HepG2 (cell line): ENCODE data around the gene AGRN. TPM values are rescaled to one million over a fixed set of nuclear protein-coding genes. Genes with fewer than 3 reads are reported as not detected.

Experiments used
- ARID2 ChIP-seq: sonication (generic); formaldehyde crosslinking; IDR thresholded peaks from 2 replicates; pipeline ENCODE4 v1.8.1; 2022; ENCODE audit warnings: mild to moderate bottlenecking, missing genetic modification reagents, borderline replicate concordance
- KDM5A ChIP-seq: fragments of 200-600 bp; sonication (generic); IDR thresholded peaks from 2 replicates; pipeline ENCODE4 v1.7.0; 2018; ENCODE audit warnings: antibody characterized with exemption, mild to moderate bottlenecking, low read length, borderline replicate concordance
- MAF1 ChIP-seq: sonication (generic); formaldehyde crosslinking; IDR thresholded peaks from 2 replicates; pipeline ENCODE4 v1.5.0; 2020; ENCODE audit warnings: missing genetic modification reagents, borderline replicate concordance
- NCOA2 ChIP-seq: sonication (generic); formaldehyde crosslinking; IDR thresholded peaks from 2 replicates; pipeline ENCODE4 v1.8.0; 2022; ENCODE audit warnings: inconsistent platforms
- NFYC ChIP-seq: IDR thresholded peaks from 2 replicates; pipeline ENCODE4 v1.6.1; 2016; ENCODE audit warnings: missing genetic modification reagents, missing compliant biosample characterization
- PBX2 ChIP-seq: IDR thresholded peaks from 2 replicates; pipeline ENCODE4 v1.6.1; 2016; ENCODE audit warnings: control low read depth
- PPARG ChIP-seq: conservative IDR thresholded peaks from 2 replicates; pipeline ENCODE4 v1.6.1; 2016; ENCODE audit warnings: missing biosample characterization, missing genetic modification reagents
- SAFB2 ChIP-seq: sonication (generic); formaldehyde crosslinking; IDR thresholded peaks from 2 replicates; pipeline ENCODE4 v1.5.1; 2020; ENCODE audit warnings: missing genetic modification reagents, low read depth, mild to moderate bottlenecking, borderline replicate concordance
- SKI ChIP-seq: fragments of 450-650 bp; IDR thresholded peaks from one replicate; pipeline ENCODE4 v1.6.1; 2018; ENCODE audit warnings: mild to moderate bottlenecking; ENCODE audit not compliant: partially characterized antibody
- SNAPC4 ChIP-seq: sonication (generic); formaldehyde crosslinking; IDR thresholded peaks from 2 replicates; pipeline ENCODE4 v1.4.0; 2020; ENCODE audit warnings: mild to moderate bottlenecking, missing genetic modification reagents
- SP4 ChIP-seq: sonication (generic); formaldehyde crosslinking; IDR thresholded peaks from 2 replicates; pipeline ENCODE4 v1.8.1; 2023; ENCODE audit warnings: mild to moderate bottlenecking, missing genetic modification reagents
- XRCC5 ChIP-seq: fragments of 200-400 bp; formaldehyde crosslinking; optimal IDR thresholded peaks from 2 replicates; pipeline ENCODE3; 2017; ENCODE audit warnings: mild to moderate bottlenecking, low read length
- ZBTB3 ChIP-seq: sonication (generic); formaldehyde crosslinking; IDR thresholded peaks from 2 replicates; pipeline ENCODE4 v1.4.0; 2020; ENCODE audit warnings: low read depth, mild to moderate bottlenecking, moderate library complexity, missing genetic modification reagents, borderline replicate concordance
- ZFP82 ChIP-seq: sonication (generic); formaldehyde crosslinking; IDR thresholded peaks from 2 replicates; pipeline ENCODE4 v1.5.1; 2020; ENCODE audit warnings: mild to moderate bottlenecking, missing genetic modification reagents, borderline replicate concordance
- ZNF101 ChIP-seq: sonication (generic); formaldehyde crosslinking; IDR thresholded peaks from 2 replicates; pipeline ENCODE4 v1.4.0; 2020; ENCODE audit warnings: mild to moderate bottlenecking, low read depth, missing genetic modification reagents, borderline replicate concordance
- ZNF234 ChIP-seq: sonication (generic); formaldehyde crosslinking; conservative IDR thresholded peaks from 2 replicates; pipeline ENCODE4 v1.5.1; 2020; ENCODE audit warnings: mild to moderate bottlenecking, missing genetic modification reagents
- ZNF281 ChIP-seq: sonication (generic); formaldehyde crosslinking; IDR thresholded peaks from 2 replicates; pipeline ENCODE4 v1.4.0; 2020; ENCODE audit warnings: missing genetic modification reagents, borderline replicate concordance
- ZNF503 ChIP-seq: sonication (generic); formaldehyde crosslinking; IDR thresholded peaks from 2 replicates; pipeline ENCODE4 v1.4.0; 2020; ENCODE audit warnings: missing genetic modification reagents
- polyA plus RNA-seq, 8 experiments: library from polyadenylated mRNA; depleted of rRNA in 3 of 8; stranded (reverse) in 7 of 8; unstranded in 1 of 8; fragments of >200 nt; fragmentation: Illumina TruSeq in 4 of 8; extraction: Trizol in 4 of 8; gene quantifications; 2 replicates each; pipeline versions ENCODE4 v1.2.1 to v1.2.3, GENCODE V29; 2011 to 2016; ENCODE audit warnings: low read depth in 4 of 8, missing spikeins in 1 of 8, mixed read lengths in 1 of 8; ENCODE audit not compliant: insufficient read depth in 1 of 8
- total RNA-seq, 5 experiments: library from RNA; depleted of rRNA; stranded (reverse); fragments of >200 nt; fragmentation: Illumina TruSeq; extraction: Trizol; gene quantifications; 2 replicates each; pipeline ENCODE4 v1.2.3, GENCODE V29; 2016; ENCODE audit warnings: low read depth in 1 of 5

AGRN gene
- total and polyA plus RNA-seq, 2 of the 13 experiments (the other 11 are each of a cell fraction or from before 2014, with no cell fraction given): 29.8 to 65.2 TPM

- TF ChIP-seq SP4 (CRISPR knock-in tag) (no peak; the same call in 1 of the 2 replicates), PBX2 (CRISPR knock-in tag) (peak; percentile 77), ZNF503 (CRISPR knock-in tag) (no peak; the same call in 1 of the 2 replicates), ZNF281 (peak; percentile 43; the same call in 1 of the 2 replicates), MAF1 (CRISPR knock-in tag) (no peak), NFYC (peak; percentile 77), ARID2 (CRISPR knock-in tag) (no peak), ZFP82 (0 out of 2 replicates have a peak, but pooled peaks have one; percentile 28), SAFB2 (CRISPR knock-in tag) (0 out of 2 replicates have a peak, but pooled peaks have one; percentile 18), XRCC5 (no peak), ZBTB3 (peak; percentile 62; the same call in 1 of the 2 replicates), SNAPC4 (CRISPR knock-in tag) (no peak), NCOA2 (CRISPR knock-in tag) (peak; percentile 10; the same call in 1 of the 2 replicates), SKI (peak; percentile 45), ZNF234 (0 out of 2 replicates have a peak, but pooled peaks have one; percentile 53), PPARG (CRISPR knock-in tag) (no peak; the same call in 1 of the 2 replicates), ZNF101 (no peak), KDM5A (no peak)
These were observed 20.1 kb upstream of the AGRN start, which contains the start of gene HES4 (continued) for GRCh38 chr1:999725-1000356.
